ENCODE results near the gene PHEX. TPM values are rescaled to one million over a fixed set of nuclear protein-coding genes. Genes with fewer than 3 reads are reported as not detected.

PHEX gene
- total and polyA plus RNA-seq, 3 experiments from 2014 or later = 0.36 to 20.8 (median 20.1) TPM

GRCh38 chrX:22147214-22147613, 115.1 kb downstream of the PHEX start:
- no peak for DNase-seq
- H3K27me3 ChIP-seq (ENCODE audit: insufficient read depth, low read length, poor library complexity, severe bottlenecking) = no peaks in the 10 kb centered on the region
- H3K27me3 Mint-ChIP-seq = peaks cover 0 to 2% of the 10 kb centered on the region in 2 donors
- H3K4me1 Mint-ChIP-seq = no peaks in the 10 kb centered on the region
- ChIA-PET CTCF (no interaction called here), POLR2A (no interaction called here)
- no peak overlapping the region for H3K27ac ChIP-seq (ENCODE audit: low read depth, low read length)
- no peak overlapping the region for H3K4me3 ChIP-seq (ENCODE audit: low read length)
- H3K27ac Mint-ChIP-seq = no peak overlapping the region
- H3K4me1 ChIP-seq (ENCODE audit: insufficient read depth, low read length) = no peaks in the 10 kb centered on the region
- no peak overlapping the region for H3K4me3 Mint-ChIP-seq
- no peaks in the 10 kb centered on the region for H3K9me3 ChIP-seq (ENCODE audit: low read length)
- peaks cover 0 to 2% (median 0%) of the 10 kb centered on the region in 5 donors for H3K9me3 Mint-ChIP-seq
- H3K36me3 ChIP-seq (ENCODE audit: insufficient read depth, low read length) = no peaks in the 10 kb centered on the region
- H3K36me3 Mint-ChIP-seq = no peaks in the 10 kb centered on the region

GRCh38 chrX:22147942-22148341, 115.8 kb downstream of the PHEX start:
- Mint-ChIP-seq H3K36me3 (no peaks in the 10 kb centered on the region), H3K27ac (no peak overlapping the region), H3K9me3 (peaks cover 0 to 2% (median 0%) of the 10 kb centered on the region in 5 donors), H3K4me3 (no peak overlapping the region), H3K27me3 (peaks cover 0 to 2% of the 10 kb centered on the region in 2 donors), H3K4me1 (no peaks in the 10 kb centered on the region)
- H3K9me3 ChIP-seq (ENCODE audit: low read length) = no peaks in the 10 kb centered on the region
- H3K4me3 ChIP-seq (ENCODE audit: low read length) = no peak overlapping the region
- no peak for DNase-seq
- POLR2A ChIA-PET = no interaction called here
- no peaks in the 10 kb centered on the region for H3K27me3 ChIP-seq (ENCODE audit: insufficient read depth, low read length, poor library complexity, severe bottlenecking)
- CTCF ChIA-PET = no interaction called here
- H3K4me1 ChIP-seq (ENCODE audit: insufficient read depth, low read length) = no peaks in the 10 kb centered on the region
- no peaks in the 10 kb centered on the region for H3K36me3 ChIP-seq (ENCODE audit: insufficient read depth, low read length)
- H3K27ac ChIP-seq (ENCODE audit: low read depth, low read length) = no peak overlapping the region

- Mint-ChIP-seq H3K4me3 (no peak overlapping the region), H3K36me3 (no peaks in the 10 kb centered on the region), H3K9me3 (peaks cover 0 to 2% (median 0%) of the 10 kb centered on the region in 5 donors), H3K4me1 (no peaks in the 10 kb centered on the region), H3K27me3 (peaks cover 0 to 2% of the 10 kb centered on the region in 2 donors), H3K27ac (no peak overlapping the region)
- Histone ChIP-seq H3K9me3 (ENCODE audit: low read length) (no peaks in the 10 kb centered on the region), H3K27ac (ENCODE audit: low read depth, low read length) (no peak overlapping the region), H3K4me1 (ENCODE audit: insufficient read depth, low read length) (no peaks in the 10 kb centered on the region), H3K36me3 (ENCODE audit: insufficient read depth, low read length) (no peaks in the 10 kb centered on the region), H3K4me3 (ENCODE audit: low read length) (no peak overlapping the region), H3K27me3 (ENCODE audit: insufficient read depth, low read length, poor library complexity, severe bottlenecking) (no peaks in the 10 kb centered on the region)
- no peak for DNase-seq
- ChIA-PET CTCF (no interaction called here), POLR2A (no interaction called here)
Measured at GRCh38 chrX:22148565-22148964, 116.4 kb downstream of the PHEX start.

- Mint-ChIP-seq H3K27me3 (peaks cover 0 to 2% of the 10 kb centered on the region in 2 donors), H3K4me1 (no peaks in the 10 kb centered on the region), H3K9me3 (peaks cover 0 to 2% (median 0%) of the 10 kb centered on the region in 5 donors), H3K36me3 (no peaks in the 10 kb centered on the region), H3K27ac (no peak overlapping the region), H3K4me3 (no peak overlapping the region)
- no peak for DNase-seq
- H3K27ac ChIP-seq (ENCODE audit: low read depth, low read length) = no peak overlapping the region
- no peak overlapping the region for H3K4me3 ChIP-seq (ENCODE audit: low read length)
- no peaks in the 10 kb centered on the region for H3K9me3 ChIP-seq (ENCODE audit: low read length)
- no peaks in the 10 kb centered on the region for H3K36me3 ChIP-seq (ENCODE audit: insufficient read depth, low read length)
- no peaks in the 10 kb centered on the region for H3K27me3 ChIP-seq (ENCODE audit: insufficient read depth, low read length, poor library complexity, severe bottlenecking)
- H3K4me1 ChIP-seq (ENCODE audit: insufficient read depth, low read length) = no peaks in the 10 kb centered on the region
- ChIA-PET CTCF (no interaction called here), POLR2A (no interaction called here)
Measured at GRCh38 chrX:22150371-22150770, 118.2 kb downstream of the PHEX start.

- no peaks in the 10 kb centered on the region for H3K9me3 Mint-ChIP-seq
- Histone ChIP-seq H3K36me3 (ENCODE audit: insufficient read depth, low read length) (no peaks in the 10 kb centered on the region), H3K4me1 (ENCODE audit: insufficient read depth, low read length) (no peaks in the 10 kb centered on the region), H3K4me3 (ENCODE audit: low read length) (no peak overlapping the region), H3K27ac (ENCODE audit: low read depth, low read length) (no peak overlapping the region), H3K9me3 (ENCODE audit: low read length) (no peaks in the 10 kb centered on the region), H3K27me3 (ENCODE audit: insufficient read depth, low read length, poor library complexity, severe bottlenecking) (no peaks in the 10 kb centered on the region)
- no peak for DNase-seq
- no peak overlapping the region for H3K4me3 Mint-ChIP-seq
- H3K36me3 Mint-ChIP-seq = no peaks in the 10 kb centered on the region
- peaks cover 0 to 4% of the 10 kb centered on the region in 2 donors for H3K27me3 Mint-ChIP-seq
- ChIA-PET POLR2A (no interaction called here), CTCF (no interaction called here)
- no peaks in the 10 kb centered on the region for H3K4me1 Mint-ChIP-seq
- no peak overlapping the region for H3K27ac Mint-ChIP-seq
Measured at GRCh38 chrX:22155126-22155525, 123.0 kb downstream of the PHEX start.

GRCh38 chrX:22159071-22159470, 126.9 kb downstream of the PHEX start:
- CTCF ChIA-PET = interaction anchor here (1.2 kb wide), 1 partner anchor 26 kb away, joined by 3 read pairs; no protein-coding TSS in a partner anchor
- H3K27me3 ChIP-seq (ENCODE audit: insufficient read depth, low read length, poor library complexity, severe bottlenecking) = no peaks in the 10 kb centered on the region
- no peaks in the 10 kb centered on the region for H3K36me3 ChIP-seq (ENCODE audit: insufficient read depth, low read length)
- H3K27me3 Mint-ChIP-seq = peaks cover 0 to 4% of the 10 kb centered on the region in 2 donors
- no peak overlapping the region for H3K27ac ChIP-seq (ENCODE audit: low read depth, low read length)
- no peak for DNase-seq
- no peaks in the 10 kb centered on the region for H3K4me1 Mint-ChIP-seq
- no peaks in the 10 kb centered on the region for H3K36me3 Mint-ChIP-seq
- no peaks in the 10 kb centered on the region for H3K9me3 ChIP-seq (ENCODE audit: low read length)
- H3K4me1 ChIP-seq (ENCODE audit: insufficient read depth, low read length) = no peaks in the 10 kb centered on the region
- H3K4me3 Mint-ChIP-seq = no peak overlapping the region
- H3K9me3 Mint-ChIP-seq = no peaks in the 10 kb centered on the region
- no peak overlapping the region for H3K4me3 ChIP-seq (ENCODE audit: low read length)
- POLR2A ChIA-PET = no interaction called here
- no peak overlapping the region for H3K27ac Mint-ChIP-seq

GRCh38 chrX:22163326-22163725, 131.2 kb downstream of the PHEX start:
- CTCF ChIA-PET = no interaction called here
- H3K9me3 Mint-ChIP-seq = no peaks in the 10 kb centered on the region
- peaks cover 0 to 4% of the 10 kb centered on the region in 2 donors for H3K27me3 Mint-ChIP-seq

GRCh38 chrX:22164770-22165388, 132.8 kb downstream of the PHEX start:
- Histone ChIP-seq H3K36me3 (ENCODE audit: insufficient read depth, low read length) (no peaks in the 10 kb centered on the region), H3K9me3 (ENCODE audit: low read length) (no peaks in the 10 kb centered on the region), H3K27me3 (ENCODE audit: insufficient read depth, low read length, poor library complexity, severe bottlenecking) (no peaks in the 10 kb centered on the region), H3K4me1 (ENCODE audit: insufficient read depth, low read length) (no peaks in the 10 kb centered on the region), H3K27ac (ENCODE audit: low read depth, low read length) (no peak overlapping the region), H3K4me3 (ENCODE audit: low read length) (no peak overlapping the region)
- peaks cover 0 to 2% of the 10 kb centered on the region in 2 donors for H3K27me3 Mint-ChIP-seq
- no peak overlapping the region for H3K4me3 Mint-ChIP-seq
- no peak overlapping the region for H3K27ac Mint-ChIP-seq
- no peak for DNase-seq
- H3K9me3 Mint-ChIP-seq = no peaks in the 10 kb centered on the region
- no peaks in the 10 kb centered on the region for H3K4me1 Mint-ChIP-seq
- ChIA-PET CTCF (no interaction called here), POLR2A (no interaction called here)
- H3K36me3 Mint-ChIP-seq = no peaks in the 10 kb centered on the region

More at GRCh38 chrX:22163326-22163725, 131.2 kb downstream of the PHEX start:
- no peak overlapping the region for H3K4me3 Mint-ChIP-seq
- no peak overlapping the region for H3K27ac Mint-ChIP-seq
- Histone ChIP-seq H3K4me1 (ENCODE audit: insufficient read depth, low read length) (no peaks in the 10 kb centered on the region), H3K27me3 (ENCODE audit: insufficient read depth, low read length, poor library complexity, severe bottlenecking) (no peaks in the 10 kb centered on the region), H3K4me3 (ENCODE audit: low read length) (no peak overlapping the region), H3K9me3 (ENCODE audit: low read length) (no peaks in the 10 kb centered on the region), H3K36me3 (ENCODE audit: insufficient read depth, low read length) (no peaks in the 10 kb centered on the region), H3K27ac (ENCODE audit: low read depth, low read length) (no peak overlapping the region)
- no peaks in the 10 kb centered on the region for H3K36me3 Mint-ChIP-seq
- no peaks in the 10 kb centered on the region for H3K4me1 Mint-ChIP-seq
- DNase-seq = no peak
- POLR2A ChIA-PET = no interaction called here
